Germinal center (tissue), 1 donor: ENCODE data around the gene ST7.

ENCODE experiments used
- DNase-seq: peaks from one replicate; pipeline ENCODE4 v3.0.0; 2012; ENCODE audit warnings: mixed read lengths, low spot score

The ST7 gene

GRCh38 chr7:117067340-117067739, 114.0 kb downstream of the ST7 start:
- no peak for DNase-seq

GRCh38 chr7:117068511-117069145, 115.3 kb downstream of the ST7 start:
- DNase-seq, result no peak

GRCh38 chr7:117069379-117069778, 116.1 kb downstream of the ST7 start:
- DNase-seq, result no peak

DNA sequence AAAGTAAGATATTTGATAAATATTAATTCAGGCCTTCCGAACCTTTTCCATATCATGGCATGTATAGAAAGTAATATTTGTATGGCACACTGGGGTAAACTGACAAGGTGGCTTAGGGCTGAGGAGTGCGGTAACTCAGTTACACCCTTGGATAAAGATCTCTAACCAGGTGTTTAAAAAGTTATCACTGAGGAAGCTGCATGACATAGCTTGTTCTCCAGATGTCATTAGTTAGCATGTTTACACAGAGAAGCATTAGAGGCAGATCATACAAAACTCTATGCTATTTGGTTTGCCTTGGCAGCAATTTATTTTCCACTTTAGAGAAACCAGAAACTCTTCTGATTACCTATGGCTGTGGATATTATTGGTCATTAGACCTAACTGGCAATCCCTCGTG, 118.2 kb downstream of the ST7 start:
- no peak for DNase-seq

DNA sequence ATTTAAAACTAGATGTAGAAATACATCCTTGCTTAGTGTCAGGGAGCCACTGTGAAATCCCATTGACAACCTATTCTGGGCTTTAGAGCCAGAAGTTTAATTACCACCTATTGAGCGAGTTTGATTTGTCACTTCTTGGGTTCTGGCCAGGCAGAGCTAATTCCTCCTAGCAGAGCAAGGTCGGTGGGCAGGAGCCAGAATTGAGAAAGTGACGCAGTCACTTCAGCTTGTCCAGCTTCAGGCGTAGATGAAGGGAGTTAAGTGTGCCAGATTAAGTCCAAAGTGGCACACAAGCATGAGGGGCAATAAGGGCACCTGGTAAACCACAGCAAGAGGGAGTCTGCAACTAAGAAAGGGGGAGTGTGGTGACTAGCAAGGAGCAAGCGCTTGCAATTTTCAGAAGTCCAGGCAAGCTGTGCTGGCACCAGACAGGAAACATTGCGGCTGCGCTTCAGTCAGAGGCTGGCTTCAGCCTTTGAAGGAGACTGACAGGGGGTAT, 119.4 kb downstream of the ST7 start:
- DNase-seq, result no peak

DNA sequence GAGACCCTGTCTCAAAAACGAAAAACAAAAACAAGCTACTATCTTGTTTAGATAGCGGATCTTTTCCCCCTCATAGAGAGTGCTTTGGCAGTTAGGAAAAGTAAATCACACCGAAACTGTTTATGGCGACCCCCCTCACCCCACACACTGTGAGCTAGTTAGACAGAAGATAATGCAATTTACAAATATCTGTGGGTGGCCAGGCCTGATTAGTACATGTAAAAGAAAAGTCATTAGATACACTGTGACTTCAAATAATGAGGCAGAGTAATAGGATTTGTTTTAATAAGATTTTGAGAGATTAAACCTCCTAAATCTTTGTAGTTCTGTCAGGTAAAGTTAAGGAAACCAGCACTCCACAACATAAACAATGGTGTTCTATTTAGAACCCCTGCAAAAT, 121.1 kb downstream of the ST7 start:
- DNase-seq, result no peak

- DNase-seq, result no peak
Measured at GRCh38 chr7:117075934-117076333, 122.6 kb downstream of the ST7 start.

- no peak for DNase-seq
Measured at GRCh38 chr7:117076426-117076943, 123.2 kb downstream of the ST7 start.

DNA sequence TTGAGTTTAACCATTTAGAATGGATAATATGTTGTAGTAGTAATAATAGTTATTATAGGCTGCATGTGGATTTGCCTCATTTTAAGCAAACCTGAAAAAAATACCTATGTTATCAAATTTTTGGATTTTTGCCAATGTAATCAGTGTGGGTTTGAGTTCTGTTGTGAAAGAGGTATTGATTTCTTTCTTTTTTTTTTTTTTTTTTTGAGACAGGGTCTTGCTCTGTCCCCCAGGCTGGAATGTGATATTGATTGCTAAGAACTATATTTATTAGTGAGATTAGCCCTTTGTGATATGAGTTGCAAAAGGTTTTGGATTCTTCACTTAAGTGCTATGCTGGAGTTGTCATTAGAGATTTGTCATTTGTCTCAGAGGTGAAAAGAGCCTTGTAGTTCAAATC, 124.4 kb downstream of the ST7 start:
- DNase-seq, result no peak

- DNase-seq, result no peak
Measured at GRCh38 chr7:117082647-117083046, 129.3 kb downstream of the ST7 start.

- no peak for DNase-seq
Measured at GRCh38 chr7:117083648-117084047, 130.3 kb downstream of the ST7 start.

GRCh38 chr7:117084286-117084685, 131.0 kb downstream of the ST7 start:
- DNase-seq, result no peak

DNA sequence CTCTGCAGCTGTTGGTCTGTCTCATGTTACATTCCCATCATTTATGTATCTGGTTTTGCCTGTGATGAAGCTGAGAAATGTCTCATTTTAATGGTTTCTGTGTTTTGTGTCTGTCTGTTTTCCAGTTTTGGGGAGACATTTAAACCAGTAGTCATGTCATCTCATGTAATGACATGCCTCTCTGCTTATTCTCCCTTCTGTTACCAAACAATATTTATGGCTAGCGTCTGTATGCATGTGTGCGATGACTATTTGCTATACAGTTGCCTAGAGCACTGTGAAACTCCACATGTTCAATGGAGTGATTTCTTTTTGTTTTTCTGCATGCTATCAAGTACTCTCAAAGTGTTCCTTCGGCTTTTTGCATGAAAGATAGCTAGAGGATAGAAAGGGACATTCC, 132.0 kb downstream of the ST7 start:
- DNase-seq, result no peak

DNA sequence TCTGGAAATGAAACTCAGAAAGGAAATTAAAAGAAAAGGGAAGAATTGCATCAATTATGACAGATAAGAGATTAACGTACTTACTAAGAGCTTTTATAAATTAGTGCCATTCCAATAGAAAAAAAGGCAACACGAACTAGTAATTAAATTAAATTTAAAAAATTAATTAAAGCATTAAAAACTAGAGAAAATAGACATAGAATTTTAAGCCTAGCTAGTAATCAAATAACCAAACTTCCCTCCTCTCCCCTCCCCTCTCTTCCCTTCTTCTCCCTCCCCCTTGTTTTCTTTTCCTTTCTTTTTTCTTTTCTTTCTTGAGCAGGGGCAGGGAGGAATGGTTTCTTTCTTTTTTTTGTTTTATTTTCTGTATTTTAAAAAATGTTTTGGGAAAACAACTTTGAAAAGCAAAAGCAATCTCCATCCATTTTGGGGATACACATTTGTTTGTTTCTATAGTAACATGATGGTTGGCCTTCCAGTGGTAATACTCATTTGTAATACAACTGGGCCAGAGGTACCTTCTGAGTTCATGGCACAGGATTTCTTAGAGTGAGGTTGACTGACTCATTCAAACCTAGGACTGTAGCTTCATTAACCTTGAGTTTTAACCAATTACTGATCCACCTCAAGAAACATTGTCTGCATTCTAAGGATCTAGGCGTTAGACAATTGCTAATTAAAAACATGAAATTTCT, 132.6 kb downstream of the ST7 start:
- no peak for DNase-seq

- no peak for DNase-seq
Measured at GRCh38 chr7:117086788-117087187, 133.5 kb downstream of the ST7 start.

DNA sequence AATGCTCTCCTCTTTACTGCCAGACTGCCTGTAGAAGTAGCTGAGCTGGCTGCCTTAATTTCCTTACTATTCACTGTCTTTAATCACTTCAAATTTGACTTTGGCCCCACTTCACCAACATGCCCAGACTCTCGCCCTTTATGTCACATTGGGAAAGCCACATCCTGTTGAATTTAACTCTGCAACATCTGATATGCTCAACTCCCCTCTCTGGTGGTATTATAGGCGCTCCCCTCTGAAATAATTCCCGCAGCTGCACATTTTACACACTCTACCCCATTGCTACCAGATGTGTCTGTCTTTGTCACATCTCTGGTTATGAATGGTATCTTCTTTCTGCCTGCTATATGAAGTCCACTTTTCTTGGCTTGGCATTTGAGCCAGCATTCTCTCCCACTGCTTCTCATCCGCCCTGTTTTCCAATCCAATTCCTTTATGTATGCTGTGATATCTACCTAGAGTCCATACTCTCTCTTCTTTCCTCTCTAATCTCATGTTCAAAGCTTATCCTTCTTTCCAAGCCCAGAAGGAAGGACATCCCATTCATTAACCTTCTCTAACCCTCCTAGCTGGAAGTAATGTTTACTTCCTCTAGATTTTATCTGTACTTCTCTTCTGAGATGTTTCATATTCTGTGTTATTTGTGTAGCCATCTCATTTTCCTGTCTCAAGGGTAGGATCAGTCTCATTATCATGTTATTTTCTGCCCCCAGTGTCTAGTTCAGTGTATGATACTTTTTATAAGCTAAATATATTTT, 134.5 kb downstream of the ST7 start:
- DNase-seq, result no peak

DNA sequence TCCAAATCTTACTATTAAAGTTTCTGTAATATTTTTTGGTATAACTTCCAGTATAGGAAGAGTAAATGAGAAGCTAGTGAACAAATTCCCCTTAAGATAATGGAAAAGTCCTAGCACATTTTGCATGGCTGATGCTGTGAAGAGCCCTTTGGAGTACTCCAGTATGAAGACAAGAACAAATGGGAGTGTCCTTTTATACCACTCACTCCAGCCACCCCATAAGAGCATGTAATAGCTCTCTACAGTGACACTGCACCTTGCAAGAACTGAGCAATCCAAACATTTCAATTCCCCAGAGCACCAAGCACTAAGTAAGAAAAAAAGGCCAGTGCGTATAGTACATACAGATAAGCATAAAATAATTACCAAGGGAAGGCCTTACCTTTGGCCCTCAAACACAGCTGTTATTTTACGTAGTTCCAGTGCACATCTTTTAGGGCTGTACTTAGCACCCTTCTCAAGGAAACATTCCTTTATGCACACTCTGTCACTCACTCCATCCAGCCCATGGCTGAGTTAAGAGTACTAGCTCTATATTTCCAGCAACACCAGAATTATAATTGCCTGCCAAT, 135.4 kb downstream of the ST7 start:
- no peak for DNase-seq

GRCh38 chr7:117090791-117091190, 137.5 kb downstream of the ST7 start:
- DNase-seq, result no peak

- DNase-seq, result no peak
Measured at GRCh38 chr7:117091721-117092120, 138.4 kb downstream of the ST7 start.

DNA sequence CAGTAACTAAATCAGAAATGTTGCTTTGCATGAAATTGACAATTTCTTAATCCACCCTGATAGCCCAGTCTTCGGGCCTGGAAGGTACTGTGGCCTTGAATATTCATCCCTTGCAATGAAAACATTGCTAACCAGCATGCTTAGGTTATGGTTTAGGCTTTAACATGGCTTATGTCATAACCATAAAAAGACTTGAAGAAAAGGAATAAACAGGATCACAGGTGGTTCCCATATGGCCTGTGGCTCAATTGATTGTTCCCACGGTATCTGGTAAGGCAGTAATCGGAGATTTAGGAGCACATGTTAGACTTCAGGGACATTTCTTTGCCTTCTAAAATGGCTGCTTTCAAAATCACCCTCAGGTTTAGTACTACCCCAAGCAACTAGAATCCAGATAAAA, 139.5 kb downstream of the ST7 start:
- DNase-seq, result no peak

- no peak for DNase-seq
Measured at GRCh38 chr7:117094457-117094856, 141.2 kb downstream of the ST7 start.

DNA sequence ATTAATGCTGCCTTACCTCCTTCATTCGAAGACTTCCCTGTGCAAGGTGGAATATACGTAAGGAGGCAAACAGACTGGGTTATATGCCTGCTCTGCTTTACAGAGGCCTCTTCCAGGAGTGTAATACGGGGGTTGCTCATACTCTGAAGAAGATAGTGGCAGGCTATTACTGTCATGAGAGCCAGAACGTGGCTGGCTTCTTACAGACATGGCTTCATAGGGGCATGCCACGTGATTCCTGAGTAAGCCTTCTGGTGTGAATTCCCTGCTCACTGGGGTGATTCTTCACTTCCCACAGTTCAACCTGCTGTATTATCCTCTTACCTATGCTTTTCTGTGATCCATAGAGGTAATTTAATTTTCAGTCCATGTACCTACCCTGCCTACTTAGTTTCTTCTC, 141.8 kb downstream of the ST7 start:
- no peak for DNase-seq

GRCh38 chr7:117096330-117096729, 143.0 kb downstream of the ST7 start:
- no peak for DNase-seq
